ENCODE measurements around the gene EPS8L3.

Gene EPS8L3

GRCh38 chr1:109777980-109778625, 14.4 kb upstream of the EPS8L3 start:
- H3K4me3 ChIP-seq (ENCODE audit: low read length) = no peak overlapping the region
- no peak for TF ChIP-seq CTCF (IDR thresholded peaks at IDR 0.05; ENCODE audit: insufficient read depth, low read depth, low read length, missing control alignments)
- no peak for DNase-seq (ENCODE audit: low read depth)

DNA sequence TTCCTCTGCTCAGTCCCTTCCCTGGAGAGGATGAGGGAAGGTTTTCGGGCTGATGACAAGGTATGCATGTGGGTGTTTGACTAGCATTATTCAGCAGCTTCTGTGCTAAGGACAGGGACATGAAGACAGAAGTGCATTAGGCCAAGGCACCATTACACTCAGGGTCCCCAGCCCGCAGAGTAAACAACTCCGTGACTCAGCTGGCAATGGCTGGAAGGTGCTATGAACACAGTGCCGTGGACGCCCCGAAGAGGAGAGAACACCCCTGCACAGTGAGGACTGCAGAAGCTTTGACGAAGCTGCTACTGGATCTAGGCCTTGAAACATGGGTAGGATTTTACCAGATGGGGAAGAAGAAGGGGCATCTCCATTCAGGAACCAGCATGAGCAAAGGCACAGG, 13.7 kb upstream of the EPS8L3 start:
- no peak overlapping the region for H3K4me3 ChIP-seq (ENCODE audit: low read length)
- no peak for TF ChIP-seq CTCF (IDR thresholded peaks at IDR 0.05; ENCODE audit: insufficient read depth, low read depth, low read length, missing control alignments)
- DNase-seq (ENCODE audit: low read depth) = no peak

DNA sequence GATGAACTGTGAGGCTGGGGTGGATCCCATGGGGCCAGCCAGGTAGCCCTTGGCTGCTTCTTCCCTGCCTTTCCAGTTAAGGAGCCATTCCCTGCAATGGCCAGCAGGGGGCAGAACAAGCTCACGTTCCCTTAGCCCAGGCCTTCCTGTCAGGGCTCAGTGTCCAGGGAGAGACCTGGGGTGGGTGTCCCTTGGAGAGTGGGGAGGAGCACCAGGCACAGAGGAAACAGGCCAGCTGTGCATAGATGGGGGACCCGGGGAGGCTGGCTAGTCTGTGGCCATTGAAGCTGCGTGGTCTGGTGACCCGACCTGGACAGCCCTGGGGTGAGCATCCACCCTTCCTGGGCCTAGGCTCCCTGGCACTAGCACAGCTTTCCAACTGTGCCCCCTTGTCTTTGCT, 13.2 kb upstream of the EPS8L3 start:
- TF ChIP-seq CTCF (IDR thresholded peaks at IDR 0.05; ENCODE audit: insufficient read depth, low read depth, low read length, missing control alignments) = peak; percentile 95
- peak; percentile 77 for DNase-seq (ENCODE audit: low read depth)

GRCh38 chr1:109776206-109776835, 12.6 kb upstream of the EPS8L3 start:
- DNase-seq (ENCODE audit: low read depth) = no peak

More for the DNA sequence above, 13.2 kb upstream of the EPS8L3 start:
- H3K4me3 ChIP-seq (ENCODE audit: low read length) = no peak overlapping the region

DNA sequence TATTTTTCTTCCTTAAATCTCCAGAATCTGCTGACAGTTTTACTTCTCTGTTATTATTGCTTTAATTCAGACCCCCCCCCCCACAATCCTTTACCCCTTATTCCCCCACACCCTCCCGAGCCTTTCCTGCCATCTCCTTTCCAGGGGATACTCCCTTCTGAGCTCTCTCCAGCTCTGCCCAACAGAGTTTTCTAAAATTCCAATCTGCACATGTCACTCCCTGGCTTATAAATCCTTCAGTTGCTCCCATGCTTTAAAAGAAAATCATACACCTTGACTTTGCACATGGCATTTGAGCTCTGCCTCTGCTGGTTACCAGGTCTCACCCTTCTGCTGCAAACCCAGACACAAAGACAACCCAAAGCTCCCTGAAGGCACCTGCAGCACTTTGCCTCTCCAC, 11.7 kb upstream of the EPS8L3 start:
- DNase-seq (ENCODE audit: low read depth) = no peak
- TF ChIP-seq CTCF (IDR thresholded peaks at IDR 0.05; ENCODE audit: insufficient read depth, low read depth, low read length, missing control alignments) = no peak
- H3K4me3 ChIP-seq (ENCODE audit: low read length) = no peak overlapping the region

More at GRCh38 chr1:109776206-109776835, 12.6 kb upstream of the EPS8L3 start:
- no peak overlapping the region for H3K4me3 ChIP-seq (ENCODE audit: low read length)
- no peak for TF ChIP-seq CTCF (IDR thresholded peaks at IDR 0.05; ENCODE audit: insufficient read depth, low read depth, low read length, missing control alignments)

DNA sequence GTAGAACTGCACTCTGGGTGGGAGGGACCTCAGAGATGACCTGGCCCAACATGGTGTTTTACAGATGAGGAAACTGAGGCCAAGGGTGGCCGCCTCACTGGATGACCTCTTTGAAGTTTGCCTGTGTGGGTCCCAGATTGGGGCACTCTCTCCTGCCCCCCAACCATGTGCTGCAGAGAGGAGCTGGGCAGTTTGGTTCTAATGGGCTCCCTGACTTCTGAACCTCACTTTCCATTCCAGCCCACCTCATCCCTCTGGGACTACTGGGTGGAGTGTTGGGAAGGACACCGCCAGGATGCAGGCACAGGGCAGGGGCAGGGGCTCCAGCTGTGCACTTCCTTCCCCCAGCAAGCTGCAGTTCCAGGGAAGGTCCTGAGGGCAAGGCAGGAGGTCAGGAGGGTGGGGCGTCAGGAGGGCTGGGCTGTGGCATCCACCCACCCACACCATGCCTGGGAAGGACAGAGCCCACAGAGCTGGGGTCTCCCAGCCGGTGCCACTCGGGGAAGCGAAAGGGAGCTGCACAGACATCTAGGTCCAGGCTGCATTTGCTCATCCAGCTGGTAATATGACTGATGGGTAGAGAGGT, 10.3 kb upstream of the EPS8L3 start:
- H3K4me3 ChIP-seq (ENCODE audit: low read length) = no peak overlapping the region
- no peak for DNase-seq (ENCODE audit: low read depth)
- TF ChIP-seq CTCF (IDR thresholded peaks at IDR 0.05; ENCODE audit: insufficient read depth, low read depth, low read length, missing control alignments) = no peak
